H9 (cell line): ENCODE results near the gene NCKAP5. TPM values are rescaled to one million over a fixed set of nuclear protein-coding genes. Genes with fewer than 3 reads are reported as not detected.
A peak's percentile ranks its signal among the peaks of the same experiment; 100 is the strongest.

Experiments used
- DNase-seq: peaks from one replicate; pipeline ENCODE4 v3.0.0-alpha.2; 2017
- H2AFZ ChIP-seq: one replicate; pipeline ENCODE4 v1.6.1; 2013; ENCODE audit warnings: mild to moderate bottlenecking, low read length, control low read depth, moderate library complexity
- H2AK5ac ChIP-seq: 2 replicates; pipeline ENCODE4 v1.6.1; 2013; ENCODE audit warnings: low read length, control low read depth, mixed read lengths; ENCODE audit not compliant: insufficient read length
- H2BK120ac ChIP-seq: one replicate; pipeline ENCODE4 v1.6.1; 2013; ENCODE audit warnings: low read depth, mild to moderate bottlenecking, low read length, control low read depth, inconsistent platforms; ENCODE audit not compliant: poor library complexity, severe bottlenecking
- H2BK12ac ChIP-seq: 2 replicates; pipeline ENCODE4 v1.6.1; 2013; ENCODE audit warnings: low read length, control low read depth, mixed read lengths, low read depth; ENCODE audit not compliant: insufficient read length
- H2BK15ac ChIP-seq: 2 replicates; pipeline ENCODE4 v1.6.1; 2013; ENCODE audit warnings: low read depth, low read length, control low read depth
- H2BK20ac ChIP-seq: one replicate; pipeline ENCODE4 v1.6.1; 2013; ENCODE audit warnings: low read depth, mild to moderate bottlenecking, low read length, control low read depth, inconsistent platforms; ENCODE audit not compliant: poor library complexity, severe bottlenecking
- H2BK5ac ChIP-seq: 2 replicates; pipeline ENCODE4 v1.6.1; 2013; ENCODE audit warnings: low read length, control low read depth, mixed read lengths; ENCODE audit not compliant: insufficient read length
- H3K14ac ChIP-seq: 2 replicates; pipeline ENCODE4 v1.6.1; 2013; ENCODE audit warnings: low read length, control low read depth; ENCODE audit not compliant: insufficient read depth
- H3K18ac ChIP-seq: 2 replicates; pipeline ENCODE4 v1.6.1; 2013; ENCODE audit warnings: low read depth, mild to moderate bottlenecking, mixed read lengths, low read length, control low read depth; ENCODE audit not compliant: insufficient read length
- H3K23ac ChIP-seq: 2 replicates; pipeline ENCODE4 v1.6.1; 2013; ENCODE audit warnings: low read length, control low read depth, mixed read lengths, low read depth; ENCODE audit not compliant: insufficient read length
- H3K23me2 ChIP-seq: 2 replicates; pipeline ENCODE4 v1.6.1; 2013; ENCODE audit warnings: low read depth, mild to moderate bottlenecking, mixed read lengths, low read length, control low read depth; ENCODE audit not compliant: insufficient read length, poor library complexity, severe bottlenecking
- H3K27ac ChIP-seq: 2 replicates; pipeline ENCODE4 v1.5.1; 2013; ENCODE audit warnings: low read length, control low read depth, mixed read lengths, low read depth; ENCODE audit not compliant: insufficient read length
- H3K27me3 ChIP-seq: 2 replicates; pipeline ENCODE4 v1.6.1; 2013; ENCODE audit warnings: low read length, control low read depth, inconsistent platforms; ENCODE audit not compliant: insufficient read depth
- H3K4ac ChIP-seq: 2 replicates; pipeline ENCODE4 v1.6.1; 2013; ENCODE audit warnings: low read depth, mild to moderate bottlenecking, control low read depth, inconsistent platforms, low read length, moderate library complexity
- H3K4me1 ChIP-seq: 2 replicates; pipeline ENCODE4 v1.6.1; 2013; ENCODE audit warnings: low read length, control low read depth, inconsistent platforms; ENCODE audit not compliant: insufficient read depth
- H3K4me2 ChIP-seq: 2 replicates; pipeline ENCODE4 v1.6.1; 2013; ENCODE audit warnings: low read length, control low read depth, mixed read lengths; ENCODE audit not compliant: insufficient read length, insufficient read depth
- H3K56ac ChIP-seq: 2 replicates; pipeline ENCODE4 v1.6.1; 2013; ENCODE audit warnings: low read depth, mild to moderate bottlenecking, mixed read lengths, low read length, control low read depth; ENCODE audit not compliant: insufficient read length
- H3K79me1 ChIP-seq: 2 replicates; pipeline ENCODE4 v1.6.1; 2013; ENCODE audit warnings: low read depth, mild to moderate bottlenecking, moderate library complexity, low read length, control low read depth, inconsistent platforms; ENCODE audit not compliant: insufficient read depth, poor library complexity, severe bottlenecking
- H3K79me2 ChIP-seq: 2 replicates; pipeline ENCODE4 v1.6.1; 2013; ENCODE audit warnings: low read length, control low read depth, inconsistent platforms; ENCODE audit not compliant: insufficient read depth
- H3K9ac ChIP-seq: 2 replicates; pipeline ENCODE4 v1.6.1; 2013; ENCODE audit warnings: low read length, control low read depth, mixed read lengths; ENCODE audit not compliant: insufficient read length; ENCODE audit errors: extremely low read depth
- H3K9me3 ChIP-seq: one replicate; pipeline ENCODE4 v1.6.1; 2013; ENCODE audit warnings: low read depth, low read length, inconsistent platforms; ENCODE audit not compliant: control insufficient read depth
- H3T11ph ChIP-seq: one replicate; pipeline ENCODE4 v1.6.1; 2013; ENCODE audit warnings: mild to moderate bottlenecking, low read length, control low read depth, inconsistent platforms
- H4K20me1 ChIP-seq: one replicate; pipeline ENCODE4 v1.6.1; 2013; ENCODE audit not compliant: control insufficient read depth, insufficient read length, insufficient read depth
- H4K5ac ChIP-seq: 2 replicates; pipeline ENCODE4 v1.6.1; 2013; ENCODE audit warnings: low read depth, mild to moderate bottlenecking, mixed read lengths, low read length, control low read depth; ENCODE audit not compliant: insufficient read length
- H4K8ac ChIP-seq: replicated peaks from 2 replicates; pipeline ENCODE4 v1.6.1; 2013; ENCODE audit warnings: low read length, control low read depth, mixed read lengths, low read depth; ENCODE audit not compliant: insufficient read length
- H4K91ac ChIP-seq: 2 replicates; pipeline ENCODE4 v1.6.1; 2013; ENCODE audit warnings: low read depth, mild to moderate bottlenecking, moderate library complexity, mixed read lengths, low read length, control low read depth; ENCODE audit not compliant: insufficient read length
- H3K27ac Mint-ChIP-seq, 3 experiments: 2 replicates in 2 of 3; 3 replicates in 1 of 3; pipeline ENCODE4 v1.8.0; 2020 to 2021; ENCODE audit warnings: mixed read lengths in 3 of 3, mild to moderate bottlenecking in 1 of 3, moderate library complexity in 1 of 3
- H3K27me3 Mint-ChIP-seq: 2 replicates; pipeline ENCODE4 v1.8.0; 2021; ENCODE audit warnings: low read depth, mild to moderate bottlenecking, moderate library complexity, mixed read lengths
- H3K36me3 Mint-ChIP-seq, 3 experiments: 2 replicates in 2 of 3; 3 replicates in 1 of 3; pipeline ENCODE4 v1.8.0; 2020 to 2021; ENCODE audit warnings: low read depth in 3 of 3, mixed read lengths in 3 of 3; ENCODE audit not compliant: insufficient read depth in 1 of 3
- H3K4me1 Mint-ChIP-seq, 2 experiments: 2 replicates each; pipeline ENCODE4 v1.8.0; 2020; ENCODE audit warnings: mixed read lengths in 2 of 2
- H3K4me3 Mint-ChIP-seq, 2 experiments: 2 replicates in 1 of 2; 3 replicates in 1 of 2; pipeline ENCODE4 v1.8.0; 2020 to 2021; ENCODE audit warnings: mild to moderate bottlenecking in 2 of 2, mixed read lengths in 2 of 2, moderate library complexity in 1 of 2
- H3K9me3 Mint-ChIP-seq, 2 experiments: 2 replicates in 1 of 2; 3 replicates in 1 of 2; pipeline ENCODE4 v1.8.0; 2020; ENCODE audit warnings: mild to moderate bottlenecking in 2 of 2, mixed read lengths in 2 of 2, moderate library complexity in 1 of 2
- WGBS: extraction: QIAGEN DNeasy Blood & Tissue Kit; methylation state at CpG from one replicate; pipeline ENCODE4 v1.1.7; 2013; ENCODE audit warnings: missing lambda C conversion rate, low lambda C conversion rate, mixed read lengths; ENCODE audit not compliant: insufficient read length; ENCODE audit errors: extremely low coverage; 5-methylcytosine and 5-hydroxymethylcytosine counted together
- total RNA-seq: library from RNA; stranded (reverse); gene quantifications from 2 replicates; pipeline ENCODE4 v1.2.1, GENCODE V29; 2021
- TF ChIP-seq, protein P1 (sequence below): fragments of 200-600 bp; sonication (generic); conservative IDR thresholded peaks from 3 replicates; pipeline ENCODE4 v1.8.0; 2021; ENCODE audit warnings: antibody characterized with exemption, mild to moderate bottlenecking

The NCKAP5 gene
- total RNA-seq, 1 experiment from 2014 or later: 0.26 TPM

- no peak overlapping the region for H3K18ac ChIP-seq
- H3K79me1 ChIP-seq: no peaks in the 10 kb centered on the region
- no peaks in the 10 kb centered on the region; a peak in 1 of 7 replicates for H3K36me3 Mint-ChIP-seq
- no peaks in the 10 kb centered on the region for H3K27me3 ChIP-seq
- H3K27ac Mint-ChIP-seq: peak overlapping the region in 2 of 3 experiments; percentile 29 to 36; a peak in 1 of 7 replicates
- H3K79me2 ChIP-seq: peaks cover 2% of the 10 kb centered on the region; the same call in 1 of the 2 replicates
- H2AFZ ChIP-seq: no peak overlapping the region
- H4K20me1 ChIP-seq: no peaks in the 10 kb centered on the region
- H3K4me1 Mint-ChIP-seq: peaks cover 27 to 30% of the 10 kb centered on the region in 2 experiments
- no peak overlapping the region for H3K4me2 ChIP-seq
- no peak overlapping the region for H2AK5ac ChIP-seq
- no peak overlapping the region for H3K27ac ChIP-seq
- H3T11ph ChIP-seq: no peak overlapping the region
- no peak overlapping the region for H2BK15ac ChIP-seq
- no peak overlapping the region for H4K91ac ChIP-seq
- H2BK12ac ChIP-seq: no peak overlapping the region
- H3K4me3 Mint-ChIP-seq: no peak overlapping the region
- H3K4ac ChIP-seq: no peak overlapping the region
- no peak overlapping the region for H4K5ac ChIP-seq
- no peak overlapping the region for H4K8ac ChIP-seq
- H3K23me2 ChIP-seq: no peaks in the 10 kb centered on the region
- no peak overlapping the region for H2BK5ac ChIP-seq
- H2BK20ac ChIP-seq: no peak overlapping the region
- no peak for DNase-seq
- H2BK120ac ChIP-seq: no peak overlapping the region
- no peak overlapping the region for H3K56ac ChIP-seq
- no peaks in the 10 kb centered on the region for H3K9me3 ChIP-seq
- H3K9me3 Mint-ChIP-seq: no peaks in the 10 kb centered on the region; a peak in 1 of 5 replicates
- WGBS: no CpG with 5 or more reads among the region's 13 CpGs
- TF ChIP-seq, protein P1, sequence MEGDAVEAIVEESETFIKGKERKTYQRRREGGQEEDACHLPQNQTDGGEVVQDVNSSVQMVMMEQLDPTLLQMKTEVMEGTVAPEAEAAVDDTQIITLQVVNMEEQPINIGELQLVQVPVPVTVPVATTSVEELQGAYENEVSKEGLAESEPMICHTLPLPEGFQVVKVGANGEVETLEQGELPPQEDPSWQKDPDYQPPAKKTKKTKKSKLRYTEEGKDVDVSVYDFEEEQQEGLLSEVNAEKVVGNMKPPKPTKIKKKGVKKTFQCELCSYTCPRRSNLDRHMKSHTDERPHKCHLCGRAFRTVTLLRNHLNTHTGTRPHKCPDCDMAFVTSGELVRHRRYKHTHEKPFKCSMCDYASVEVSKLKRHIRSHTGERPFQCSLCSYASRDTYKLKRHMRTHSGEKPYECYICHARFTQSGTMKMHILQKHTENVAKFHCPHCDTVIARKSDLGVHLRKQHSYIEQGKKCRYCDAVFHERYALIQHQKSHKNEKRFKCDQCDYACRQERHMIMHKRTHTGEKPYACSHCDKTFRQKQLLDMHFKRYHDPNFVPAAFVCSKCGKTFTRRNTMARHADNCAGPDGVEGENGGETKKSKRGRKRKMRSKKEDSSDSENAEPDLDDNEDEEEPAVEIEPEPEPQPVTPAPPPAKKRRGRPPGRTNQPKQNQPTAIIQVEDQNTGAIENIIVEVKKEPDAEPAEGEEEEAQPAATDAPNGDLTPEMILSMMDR: no peak
- no peak overlapping the region for H3K23ac ChIP-seq
- H3K14ac ChIP-seq: no peak overlapping the region
- H3K27me3 Mint-ChIP-seq: no peaks in the 10 kb centered on the region
- no peaks in the 10 kb centered on the region for H3K4me1 ChIP-seq
- no peak overlapping the region for H3K9ac ChIP-seq
These were observed 32.1 kb upstream of the NCKAP5 start for GRCh38 chr2:133600266-133600928.
